HG02981 (cell line): Measurements from ENCODE around the gene DENND6B.

Experiments used
- ATAC-seq: cut with Tn5 transposase; IDR thresholded peaks from one replicate; pipeline ENCODE4 v1.9.1; 2021; ENCODE audit warnings: mild to moderate bottlenecking, moderate library complexity; ENCODE audit not compliant: unreplicated experiment

Gene DENND6B

GRCh38 chr22:50304528-50305392 is 22.1 kb downstream of the DENND6B start:
- ATAC-seq, result no peak

GRCh38 chr22:50303848-50304527 is 22.8 kb downstream of the DENND6B start:
- no peak for ATAC-seq

- no peak for ATAC-seq
Measured at GRCh38 chr22:50303515-50303847, 23.3 kb downstream of the DENND6B start.

GRCh38 chr22:50302564-50302963 is 24.2 kb downstream of the DENND6B start:
- no peak for ATAC-seq

- no peak for ATAC-seq
Measured at GRCh38 chr22:50302041-50302541, 24.7 kb downstream of the DENND6B start.

GRCh38 chr22:50301581-50301991 is 25.2 kb downstream of the DENND6B start:
- no peak for ATAC-seq

- no peak for ATAC-seq
Measured at GRCh38 chr22:50300620-50301257, 26.1 kb downstream of the DENND6B start.

- ATAC-seq, result no peak
Measured at GRCh38 chr22:50299785-50300619, 26.8 kb downstream of the DENND6B start.

- no peak for ATAC-seq
Measured at GRCh38 chr22:50298937-50299784, 27.7 kb downstream of the DENND6B start.

- ATAC-seq, result no peak
Measured at GRCh38 chr22:50298266-50298637, 28.6 kb downstream of the DENND6B start.

GRCh38 chr22:50297510-50298265 is 29.1 kb downstream of the DENND6B start:
- ATAC-seq, result no peak

- ATAC-seq, result no peak
Measured at GRCh38 chr22:50296658-50297490, 29.9 kb downstream of the DENND6B start.

- ATAC-seq, result no peak
Measured at GRCh38 chr22:50294319-50294656, 32.5 kb downstream of the DENND6B start.

- ATAC-seq, result no peak
Measured at GRCh38 chr22:50293441-50294318, 33.1 kb downstream of the DENND6B start.

GRCh38 chr22:50292643-50293440 is 34.0 kb downstream of the DENND6B start:
- ATAC-seq, result no peak

GRCh38 chr22:50289942-50290630 is 36.7 kb downstream of the DENND6B start:
- no peak for ATAC-seq
